Measurements from ENCODE around the gene SMARCAD1. TPM values are rescaled to one million over a fixed set of nuclear protein-coding genes. Genes with fewer than 3 reads are reported as not detected.

The SMARCAD1 gene, protein sequence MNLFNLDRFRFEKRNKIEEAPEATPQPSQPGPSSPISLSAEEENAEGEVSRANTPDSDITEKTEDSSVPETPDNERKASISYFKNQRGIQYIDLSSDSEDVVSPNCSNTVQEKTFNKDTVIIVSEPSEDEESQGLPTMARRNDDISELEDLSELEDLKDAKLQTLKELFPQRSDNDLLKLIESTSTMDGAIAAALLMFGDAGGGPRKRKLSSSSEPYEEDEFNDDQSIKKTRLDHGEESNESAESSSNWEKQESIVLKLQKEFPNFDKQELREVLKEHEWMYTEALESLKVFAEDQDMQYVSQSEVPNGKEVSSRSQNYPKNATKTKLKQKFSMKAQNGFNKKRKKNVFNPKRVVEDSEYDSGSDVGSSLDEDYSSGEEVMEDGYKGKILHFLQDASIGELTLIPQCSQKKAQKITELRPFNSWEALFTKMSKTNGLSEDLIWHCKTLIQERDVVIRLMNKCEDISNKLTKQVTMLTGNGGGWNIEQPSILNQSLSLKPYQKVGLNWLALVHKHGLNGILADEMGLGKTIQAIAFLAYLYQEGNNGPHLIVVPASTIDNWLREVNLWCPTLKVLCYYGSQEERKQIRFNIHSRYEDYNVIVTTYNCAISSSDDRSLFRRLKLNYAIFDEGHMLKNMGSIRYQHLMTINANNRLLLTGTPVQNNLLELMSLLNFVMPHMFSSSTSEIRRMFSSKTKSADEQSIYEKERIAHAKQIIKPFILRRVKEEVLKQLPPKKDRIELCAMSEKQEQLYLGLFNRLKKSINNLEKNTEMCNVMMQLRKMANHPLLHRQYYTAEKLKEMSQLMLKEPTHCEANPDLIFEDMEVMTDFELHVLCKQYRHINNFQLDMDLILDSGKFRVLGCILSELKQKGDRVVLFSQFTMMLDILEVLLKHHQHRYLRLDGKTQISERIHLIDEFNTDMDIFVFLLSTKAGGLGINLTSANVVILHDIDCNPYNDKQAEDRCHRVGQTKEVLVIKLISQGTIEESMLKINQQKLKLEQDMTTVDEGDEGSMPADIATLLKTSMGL
- total RNA-seq (50.0 and 58.1 TPM in 2 replicates), polyA plus RNA-seq (14.7 and 18.3 TPM in 2 replicates)

DNA sequence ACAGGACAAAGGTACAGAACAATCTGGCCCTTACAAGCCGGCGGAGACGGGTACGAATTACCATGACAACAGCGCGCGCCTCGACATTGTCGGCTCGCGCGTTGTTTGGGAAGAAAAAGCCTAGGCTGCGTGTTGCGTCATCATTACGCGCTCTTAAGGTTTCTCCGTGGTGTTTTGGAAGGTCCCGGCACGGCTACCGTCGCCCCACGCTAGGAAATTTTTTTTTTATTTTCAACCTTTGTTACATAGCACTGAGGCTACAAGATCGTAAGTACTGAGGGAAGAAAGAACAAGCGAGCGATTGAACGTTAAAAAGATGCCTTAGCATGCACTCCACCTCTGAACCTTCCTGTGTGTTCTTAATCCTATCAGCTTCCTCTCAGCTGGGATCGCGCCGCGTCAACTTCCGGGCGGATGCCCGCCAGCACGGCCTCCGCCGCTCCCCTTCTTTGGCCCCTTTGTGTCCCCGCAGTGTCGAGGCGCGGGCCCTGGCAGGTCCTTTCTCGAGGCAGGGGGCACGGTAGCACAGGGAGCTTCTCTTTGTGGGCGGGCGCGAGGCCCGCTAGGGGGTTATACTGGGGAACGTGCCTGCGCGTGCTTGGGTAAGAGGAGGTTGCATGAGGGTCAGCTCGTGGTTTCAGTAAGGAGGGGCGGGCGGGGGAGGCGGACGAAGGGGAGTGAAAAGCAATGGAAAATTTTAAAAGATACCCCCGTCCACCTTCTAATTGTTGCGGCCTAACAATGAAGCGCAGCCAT, at the start of gene SMARCAD1:
SMARCAD1 (plus strand) TSS at position 397 of the 756 bp plus-strand sequence. CDS start 530 bp downstream, outside the sequence.
- peak within 1 kb of the TSS; percentile 95 for H3K27ac ChIP-seq
- H3K9me3 ChIP-seq (ENCODE audit: low read depth): no peaks in the 10 kb centered on the region
- H3K9me2 ChIP-seq (replicated peaks; ENCODE audit: insufficient read depth): no peaks in the 10 kb centered on the region
- peak within 1 kb of the TSS; percentile 82 for H2AFZ ChIP-seq
- H3K79me2 ChIP-seq: peaks cover 48% of the 10 kb centered on the region
- 1% methylated on average over 55 of the region's 57 CpGs for WGBS (ENCODE audit: low lambda C conversion rate, missing lambda C conversion rate)
- no peaks in the 10 kb centered on the region for H4K20me1 ChIP-seq (ENCODE audit: insufficient read depth, poor library complexity, severe bottlenecking)
- DNase-seq (ENCODE audit: low spot score): peak; percentile 97
- H3K4me3 ChIP-seq: peak within 1 kb of the TSS; percentile 51
- H3K4me1 ChIP-seq (ENCODE audit: insufficient read depth): peaks cover 17% of the 10 kb centered on the region
- H3K27me3 ChIP-seq: no peaks in the 10 kb centered on the region
- H3K36me3 ChIP-seq (replicated peaks; ENCODE audit: insufficient read depth, low read depth): no peaks in the 10 kb centered on the region
- TF ChIP-seq EZH2phosphoT487 (IDR thresholded peaks at IDR 0.05; ENCODE audit: low read depth, severe bottlenecking, unreplicated experiment): no peak
- TF ChIP-seq EZH2 (IDR thresholded peaks at IDR 0.05; ENCODE audit: borderline replicate concordance): no peak
- TF ChIP-seq, protein P1, sequence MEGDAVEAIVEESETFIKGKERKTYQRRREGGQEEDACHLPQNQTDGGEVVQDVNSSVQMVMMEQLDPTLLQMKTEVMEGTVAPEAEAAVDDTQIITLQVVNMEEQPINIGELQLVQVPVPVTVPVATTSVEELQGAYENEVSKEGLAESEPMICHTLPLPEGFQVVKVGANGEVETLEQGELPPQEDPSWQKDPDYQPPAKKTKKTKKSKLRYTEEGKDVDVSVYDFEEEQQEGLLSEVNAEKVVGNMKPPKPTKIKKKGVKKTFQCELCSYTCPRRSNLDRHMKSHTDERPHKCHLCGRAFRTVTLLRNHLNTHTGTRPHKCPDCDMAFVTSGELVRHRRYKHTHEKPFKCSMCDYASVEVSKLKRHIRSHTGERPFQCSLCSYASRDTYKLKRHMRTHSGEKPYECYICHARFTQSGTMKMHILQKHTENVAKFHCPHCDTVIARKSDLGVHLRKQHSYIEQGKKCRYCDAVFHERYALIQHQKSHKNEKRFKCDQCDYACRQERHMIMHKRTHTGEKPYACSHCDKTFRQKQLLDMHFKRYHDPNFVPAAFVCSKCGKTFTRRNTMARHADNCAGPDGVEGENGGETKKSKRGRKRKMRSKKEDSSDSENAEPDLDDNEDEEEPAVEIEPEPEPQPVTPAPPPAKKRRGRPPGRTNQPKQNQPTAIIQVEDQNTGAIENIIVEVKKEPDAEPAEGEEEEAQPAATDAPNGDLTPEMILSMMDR (IDR thresholded peaks at IDR 0.05; ENCODE audit: poor library complexity): no peak
- H3K4me2 ChIP-seq: peak within 1 kb of the TSS; percentile 91

DNA sequence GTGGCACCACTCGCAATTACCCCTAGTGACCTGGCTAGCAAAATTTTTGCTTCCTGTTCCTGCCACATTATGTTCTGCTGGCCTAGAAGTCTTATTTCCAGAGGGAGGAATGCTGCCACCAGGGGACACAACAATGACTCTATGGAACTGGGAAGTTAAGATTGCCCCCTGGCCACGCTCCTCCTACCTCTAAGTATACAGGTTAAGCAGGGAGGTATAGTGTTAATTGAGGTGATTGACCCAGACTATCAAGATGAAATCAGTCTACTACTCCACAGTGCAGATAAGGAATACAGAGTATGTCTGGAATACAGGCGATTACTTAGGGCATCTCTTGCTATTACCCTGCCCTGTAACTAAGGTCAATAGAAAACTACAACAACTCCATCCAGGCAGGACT, 48.8 kb upstream of the SMARCAD1 start:
- Histone ChIP-seq H3K9me2 (replicated peaks; ENCODE audit: insufficient read depth) (no peaks in the 10 kb centered on the region), H4K20me1 (ENCODE audit: insufficient read depth, poor library complexity, severe bottlenecking) (no peaks in the 10 kb centered on the region), H3K27me3 (no peaks in the 10 kb centered on the region), H3K79me2 (no peaks in the 10 kb centered on the region), H3K4me2 (no peak overlapping the region), H3K4me1 (ENCODE audit: insufficient read depth) (no peaks in the 10 kb centered on the region), H3K27ac (no peak overlapping the region), H3K9me3 (ENCODE audit: low read depth) (no peaks in the 10 kb centered on the region), H3K4me3 (no peak overlapping the region), H3K36me3 (replicated peaks; ENCODE audit: insufficient read depth, low read depth) (no peaks in the 10 kb centered on the region), H2AFZ (no peak overlapping the region)
- TF ChIP-seq, protein P1 (IDR thresholded peaks at IDR 0.05; ENCODE audit: poor library complexity): no peak
- TF ChIP-seq EZH2phosphoT487 (IDR thresholded peaks at IDR 0.05; ENCODE audit: low read depth, severe bottlenecking, unreplicated experiment): no peak
- no peak for TF ChIP-seq EZH2 (IDR thresholded peaks at IDR 0.05; ENCODE audit: borderline replicate concordance)
- WGBS (ENCODE audit: low lambda C conversion rate, missing lambda C conversion rate): 84% methylated on average over 3 of the region's 3 CpGs
- DNase-seq (ENCODE audit: low spot score): no peak

DNA sequence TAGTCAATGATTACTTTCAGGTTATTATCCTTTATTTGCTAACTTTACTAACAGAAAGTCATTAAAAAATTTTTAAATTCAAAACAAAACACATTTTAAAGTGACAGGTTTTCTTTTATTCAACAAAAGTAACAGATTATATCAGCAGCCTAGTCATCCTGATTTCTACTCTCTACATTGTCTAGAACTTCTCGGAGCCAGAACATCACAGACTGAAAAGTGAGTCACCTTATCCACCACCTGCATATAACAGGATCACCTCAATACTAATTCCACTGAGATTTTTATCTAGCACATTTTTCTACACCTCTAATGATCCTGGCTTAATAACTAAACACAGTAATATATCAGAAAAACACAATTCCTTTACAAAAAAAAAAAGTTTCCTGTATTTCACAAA, 47.9 kb upstream of the SMARCAD1 start:
- no peak for TF ChIP-seq EZH2 (IDR thresholded peaks at IDR 0.05; ENCODE audit: borderline replicate concordance)
- TF ChIP-seq, protein P1 (IDR thresholded peaks at IDR 0.05; ENCODE audit: poor library complexity): no peak
- no peak for TF ChIP-seq EZH2phosphoT487 (IDR thresholded peaks at IDR 0.05; ENCODE audit: low read depth, severe bottlenecking, unreplicated experiment)
- Histone ChIP-seq H3K27ac (no peak overlapping the region), H3K4me1 (ENCODE audit: insufficient read depth) (no peaks in the 10 kb centered on the region), H3K79me2 (no peaks in the 10 kb centered on the region), H3K4me2 (no peak overlapping the region), H3K36me3 (replicated peaks; ENCODE audit: insufficient read depth, low read depth) (no peaks in the 10 kb centered on the region), H4K20me1 (ENCODE audit: insufficient read depth, poor library complexity, severe bottlenecking) (no peaks in the 10 kb centered on the region), H2AFZ (no peak overlapping the region), H3K4me3 (no peak overlapping the region), H3K9me3 (ENCODE audit: low read depth) (no peaks in the 10 kb centered on the region), H3K27me3 (no peaks in the 10 kb centered on the region), H3K9me2 (replicated peaks; ENCODE audit: insufficient read depth) (no peaks in the 10 kb centered on the region)
- WGBS (ENCODE audit: low lambda C conversion rate, missing lambda C conversion rate): 81% methylated on average over 1 of the region's 1 CpG
- no peak for DNase-seq (ENCODE audit: low spot score)
